H1 (cell line): ENCODE data around the gene MED17. TPM values are rescaled to one million over a fixed set of nuclear protein-coding genes. Genes with fewer than 3 reads are reported as not detected.

Source experiments
- CTCF ChIA-PET: fragments of 300-600 bp; sonication (Branson Sonifier 250); formaldehyde crosslinking; loops from one replicate; lab custom pipeline; 2021; ENCODE audit not compliant: partially characterized antibody; lab: Charles Lee
- POLR2A ChIA-PET: fragments of 300-600 bp; sonication (Branson Sonifier 250); formaldehyde crosslinking; loops from one replicate; lab custom pipeline; 2021; ENCODE audit warnings: inconsistent platforms; ENCODE audit not compliant: partially characterized antibody; lab: Charles Lee
- DNase-seq, 2 experiments: peaks; one replicate each; pipeline versions ENCODE4 v3.0.0 to v3.0.0-alpha.2; 2010 to 2022; ENCODE audit warnings: low spot score in 2 of 2, low read depth in 1 of 2, mixed read lengths in 1 of 2
- FAIRE-seq: peaks from 2 replicates; lab custom pipeline; 2011; peaks lifted over from hg19 to GRCh38; lab: Jason Lieb, UNC
- H2AFZ ChIP-seq: 2 replicates; pipeline ENCODE4 v1.8.1; 2012; ENCODE audit warnings: low read length, inconsistent platforms
- H2AK5ac ChIP-seq: 2 replicates; pipeline ENCODE4 v1.6.1; 2013; ENCODE audit warnings: low read depth, low read length
- H2BK120ac ChIP-seq: replicated peaks from 2 replicates; pipeline ENCODE3; 2013; ENCODE audit warnings: low read depth, low read length, inconsistent platforms
- H2BK12ac ChIP-seq: 2 replicates; pipeline ENCODE4 v1.6.1; 2013; ENCODE audit warnings: low read depth, low read length
- H2BK15ac ChIP-seq: 2 replicates; pipeline ENCODE4 v1.6.1; 2013; ENCODE audit warnings: low read length
- H2BK20ac ChIP-seq: 2 replicates; pipeline ENCODE4 v1.6.1; 2013; ENCODE audit warnings: low read length
- H2BK5ac ChIP-seq: 2 replicates; pipeline ENCODE4 v1.6.1; 2013; ENCODE audit warnings: low read depth, low read length
- H3K14ac ChIP-seq: 2 replicates; pipeline ENCODE4 v1.6.1; 2013; ENCODE audit warnings: inconsistent platforms; ENCODE audit not compliant: insufficient read length
- H3K18ac ChIP-seq: 2 replicates; pipeline ENCODE4 v1.6.1; 2013; ENCODE audit warnings: low read length; ENCODE audit errors: extremely low read depth
- H3K23ac ChIP-seq: 2 replicates; pipeline ENCODE4 v1.6.1; 2013; ENCODE audit warnings: inconsistent platforms; ENCODE audit not compliant: insufficient read length
- H3K23me2 ChIP-seq: 2 replicates; pipeline ENCODE4 v1.6.1; 2013; ENCODE audit warnings: low read depth, low read length
- H3K27ac ChIP-seq: 2 replicates; pipeline ENCODE4 v1.6.1; 2011; ENCODE audit warnings: low read depth, low read length, inconsistent platforms
- H3K27me3 ChIP-seq, 4 experiments: replicated peaks in 1 of 4; 1 replicate in 1 of 4; 2 replicates in 3 of 4; pipeline versions ENCODE4 v1.6.1 to v1.8.1; 2011 to 2013; ENCODE audit warnings: low read length in 3 of 4, mild to moderate bottlenecking in 3 of 4, inconsistent platforms in 2 of 4, mixed read lengths in 2 of 4, moderate library complexity in 1 of 4; ENCODE audit not compliant: control insufficient read depth in 3 of 4, insufficient read depth in 3 of 4; ENCODE audit errors: extremely low read depth in 1 of 4
- H3K36me3 ChIP-seq, 4 experiments: 2 replicates each; pipeline versions ENCODE4 v1.6.1 to v1.8.1; 2011 to 2013; ENCODE audit warnings: mild to moderate bottlenecking in 4 of 4, low read length in 3 of 4, moderate library complexity in 2 of 4, control low read depth in 1 of 4, inconsistent platforms in 1 of 4; ENCODE audit not compliant: insufficient read depth in 4 of 4, control insufficient read depth in 2 of 4
- H3K4ac ChIP-seq: replicated peaks from 2 replicates; pipeline ENCODE3; 2013; ENCODE audit warnings: low read length, low read depth, mixed read lengths, inconsistent platforms; ENCODE audit not compliant: insufficient read length
- H3K4me1 ChIP-seq, 4 experiments: replicated peaks in 1 of 4; 1 replicate in 1 of 4; 2 replicates in 3 of 4; pipeline versions ENCODE4 v1.6.1 to v1.8.1; 2011 to 2013; ENCODE audit warnings: low read length in 3 of 4, inconsistent platforms in 2 of 4, mixed read lengths in 1 of 4; ENCODE audit not compliant: insufficient read depth in 4 of 4, control insufficient read depth in 3 of 4
- H3K4me2 ChIP-seq, 2 experiments: 2 replicates each; pipeline versions ENCODE4 v1.6.1 to v1.8.1; 2011 to 2013; ENCODE audit warnings: low read depth in 2 of 2, low read length in 2 of 2, control low read depth in 1 of 2, inconsistent platforms in 1 of 2, mild to moderate bottlenecking in 1 of 2; ENCODE audit not compliant: insufficient read depth in 1 of 2
- H3K4me3 ChIP-seq, 4 experiments: fragments of 200-600, 300-600 bp in 1 of 4; sonication (generic), shearing (Covaris generic), sonication (Bioruptor Twin) in 1 of 4; 2 replicates each; pipeline versions ENCODE4 v1.5.1 to v1.8.1; 2011 to 2016; ENCODE audit warnings: low read length in 4 of 4, low read depth in 3 of 4, control low read depth in 2 of 4, inconsistent platforms in 2 of 4, mild to moderate bottlenecking in 2 of 4, mixed read lengths in 1 of 4, moderate library complexity in 1 of 4; ENCODE audit not compliant: insufficient read depth in 2 of 4; ENCODE audit errors: extremely low read depth in 1 of 4
- H3K56ac ChIP-seq: replicated peaks from 2 replicates; pipeline ENCODE3; 2013; ENCODE audit warnings: low read depth, mild to moderate bottlenecking, mixed read lengths, low read length, inconsistent platforms; ENCODE audit not compliant: insufficient read length
- H3K79me1 ChIP-seq: 2 replicates; pipeline ENCODE4 v1.6.1; 2013; ENCODE audit warnings: low read depth, low read length, control low read depth
- H3K79me2 ChIP-seq, 2 experiments: 2 replicates each; pipeline versions ENCODE4 v1.6.1 to v1.8.1; 2012 to 2013; ENCODE audit warnings: low read length in 2 of 2, mild to moderate bottlenecking in 2 of 2, inconsistent platforms in 1 of 2; ENCODE audit not compliant: insufficient read depth in 2 of 2, control insufficient read depth in 1 of 2
- H3K9ac ChIP-seq, 4 experiments: replicated peaks in 1 of 4; 1 replicate in 1 of 4; 2 replicates in 3 of 4; pipeline versions ENCODE4 v1.6.1 to v1.8.1; 2011 to 2013; ENCODE audit warnings: low read depth in 3 of 4, low read length in 3 of 4, control low read depth in 2 of 4, mild to moderate bottlenecking in 2 of 4, moderate library complexity in 2 of 4, inconsistent platforms in 1 of 4; ENCODE audit errors: extremely low read depth in 1 of 4
- H3K9me3 ChIP-seq, 2 experiments: 2 replicates each; pipeline versions ENCODE4 v1.6.1 to v1.8.1; 2012 to 2013; ENCODE audit warnings: mild to moderate bottlenecking in 2 of 2, moderate library complexity in 2 of 2, control low read depth in 1 of 2, inconsistent platforms in 1 of 2, low read depth in 1 of 2, low read length in 1 of 2, mixed read lengths in 1 of 2; ENCODE audit not compliant: insufficient read depth in 2 of 2
- H4K20me1 ChIP-seq, 2 experiments: replicated peaks in 1 of 2; 2 replicates each; pipeline versions ENCODE3 to v1.8.1; 2011 to 2013; ENCODE audit warnings: inconsistent platforms in 2 of 2, low read length in 2 of 2, mild to moderate bottlenecking in 1 of 2; ENCODE audit not compliant: insufficient read depth in 2 of 2, control insufficient read depth in 1 of 2
- H4K5ac ChIP-seq: 2 replicates; pipeline ENCODE4 v1.6.1; 2013; ENCODE audit warnings: low read length, low read depth, mixed read lengths, inconsistent platforms; ENCODE audit not compliant: insufficient read length
- H4K8ac ChIP-seq: 2 replicates; pipeline ENCODE4 v1.8.0; 2013; ENCODE audit warnings: mild to moderate bottlenecking, moderate library complexity, low read length, inconsistent platforms; ENCODE audit not compliant: insufficient read depth; ENCODE audit errors: extremely low read depth
- H4K91ac ChIP-seq: replicated peaks from 2 replicates; pipeline ENCODE3; 2013; ENCODE audit warnings: low read length, mixed read lengths, inconsistent platforms; ENCODE audit not compliant: insufficient read length
- TBP ChIP-seq: IDR thresholded peaks from 2 replicates; pipeline ENCODE4 v1.6.1; 2011; ENCODE audit warnings: low read depth, low read length, improper control_type of control experiment
- YY1 ChIP-seq: IDR thresholded peaks from 2 replicates; pipeline ENCODE4 v1.6.1; 2011; ENCODE audit warnings: low read depth, mild to moderate bottlenecking, low read length
- WGBS, 2 experiments: shearing (Covaris generic) in 1 of 2; methylation state at CpG; one replicate each; pipeline versions ENCODE4 v1.1.6 to v1.1.7; 2013 to 2015; ENCODE audit warnings: low lambda C conversion rate in 2 of 2, mixed read lengths in 2 of 2, inconsistent platforms in 1 of 2, low coverage in 1 of 2, missing lambda C conversion rate in 1 of 2; ENCODE audit not compliant: insufficient replicate concordance in 2 of 2, insufficient coverage in 1 of 2, insufficient read length in 1 of 2; ENCODE audit errors: extremely low coverage in 1 of 2, missing lambda C conversion rate in 1 of 2; 5-methylcytosine and 5-hydroxymethylcytosine counted together
- polyA plus RNA-seq, 7 experiments: library from polyadenylated mRNA; depleted of rRNA in 3 of 7; stranded (reverse) in 5 of 7; unstranded in 2 of 7; fragments of >200 nt in 5 of 7; fragments of 200-250 nt in 2 of 7; gene quantifications; 1 replicate in 5 of 7; 2 replicates in 1 of 7; 4 replicates in 1 of 7; pipeline versions ENCODE4 v1.2.1 to v1.2.3, GENCODE V29; 2011 to 2013; ENCODE audit warnings: missing spikeins in 2 of 7, mixed read lengths in 2 of 7
- total RNA-seq: library from RNA; stranded (reverse); fragmentation: NEBNext Ultra II Directional; extraction: Animal tissue kit (Norgen Biotek cat#: 25700); gene quantifications from 2 replicates; pipeline ENCODE4 v1.2.1, GENCODE V29; 2021

Gene MED17
- total and polyA plus RNA-seq, 2 of the 8 experiments (the other 6 are each of a cell fraction or from before 2014, with no cell fraction given) = 8.8 to 33.7 TPM

- POLR2A ChIA-PET = interaction anchor here (0.6 to 9.4 kb wide), 5 partner anchors 8 to 704 kb away, joined by 3 to 88 read pairs (median 7); partner anchors contain the start of genes C11orf54, MED17 and TAF1D
- Histone ChIP-seq H2BK20ac (no peak overlapping the region), H3K23ac (no peak overlapping the region), H3K18ac (no peak overlapping the region), H4K5ac (no peak overlapping the region), H3K4me2 (no peak overlapping the region), H3K4me1 (no peaks in the 10 kb centered on the region; a peak in 2 of 7 replicates), H2BK15ac (no peak overlapping the region), H3K56ac (no peak overlapping the region), H3K9ac (no peak overlapping the region), H4K8ac (no peak overlapping the region), H3K4ac (no peak overlapping the region), H3K79me2 (no peaks in the 10 kb centered on the region), H2BK5ac (no peak overlapping the region), H4K20me1 (peaks cover 1 to 3% of the 10 kb centered on the region in 2 experiments), H2AFZ (no peak overlapping the region), H3K23me2 (peaks cover 2% of the 10 kb centered on the region; the same call in 1 of the 2 replicates), H3K27ac (no peak overlapping the region), H2BK120ac (no peak overlapping the region), H3K27me3 (no peaks in the 10 kb centered on the region), H3K79me1 (no peaks in the 10 kb centered on the region), H3K14ac (no peak overlapping the region), H4K91ac (no peak overlapping the region), H2BK12ac (no peak overlapping the region), H3K36me3 (no peaks in the 10 kb centered on the region), H3K9me3 (no peaks in the 10 kb centered on the region), H3K4me3 (no peak overlapping the region), H2AK5ac (no peak overlapping the region)
- DNase-seq (no peak), FAIRE-seq (no peak)
- WGBS, 2 experiments = 84% methylated on average over 10 of the region's 10 CpGs; no CpG with 5 or more reads in 1 of the 2 experiments
- CTCF ChIA-PET = interaction anchor here (2.5 to 3.4 kb wide), 2 partner anchors 8 to 10 kb away, joined by 9 to 13 read pairs; partner anchors contain the start of gene MED17
- no peak for TF ChIP-seq YY1
- TF ChIP-seq TBP = no peak
Observed at GRCh38 chr11:93773601-93774200, 10.4 kb upstream of the MED17 start.
